ENCODE data around the gene GNAZ. TPM values are rescaled to one million over a fixed set of nuclear protein-coding genes. Genes with fewer than 3 reads are reported as not detected.

The GNAZ gene
- total RNA-seq, 1 experiment from 2014 or later: 0.82 TPM

DNA sequence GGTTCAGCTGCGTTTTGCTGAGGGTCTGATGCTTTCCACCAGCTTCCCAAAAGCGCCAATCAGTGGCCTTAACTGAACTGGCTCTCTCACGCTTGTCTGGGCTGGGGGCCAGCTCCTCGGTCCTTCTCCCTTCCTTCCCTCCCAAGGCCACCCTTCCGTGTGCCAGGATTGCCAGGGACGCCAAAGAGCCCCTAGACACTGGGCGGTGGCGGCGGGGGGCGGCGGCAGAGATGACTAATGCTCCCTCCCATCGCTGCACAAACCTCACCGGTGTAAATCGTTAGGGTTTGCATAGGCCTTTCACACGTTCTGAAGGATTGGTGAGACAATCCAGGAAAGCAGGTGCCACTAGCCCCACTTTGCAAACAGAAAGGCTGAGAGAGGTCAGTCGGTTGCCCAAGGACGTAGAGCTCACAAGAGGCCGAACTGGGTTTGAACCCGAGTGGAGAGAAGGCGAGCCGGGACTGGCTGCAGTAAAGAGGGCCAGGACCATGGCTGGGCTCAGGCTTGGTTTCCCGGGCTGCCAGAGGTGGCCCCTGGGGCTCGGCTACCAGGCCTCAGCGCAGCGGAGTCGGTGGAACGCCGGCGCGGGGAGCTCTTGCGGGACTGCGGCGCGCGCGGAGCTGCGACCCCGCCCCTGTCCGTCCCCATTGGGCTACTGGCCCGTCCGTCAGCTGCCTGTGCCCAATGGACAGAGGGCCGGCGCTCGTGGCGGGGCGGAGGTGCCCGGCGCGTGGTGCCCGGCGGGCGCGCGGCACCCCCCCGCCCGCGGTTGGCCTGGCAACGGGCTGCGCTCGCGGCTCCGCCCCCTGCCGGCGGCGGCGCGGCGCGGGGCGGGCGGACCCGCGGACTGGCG lies 589 bp upstream of the GNAZ start:
- POLR2A ChIA-PET: no interaction called here
- CTCF ChIA-PET: interaction anchor here (0.6 kb wide), 2 partner anchors 119 to 1250 kb away, joined by 3 read pairs; no protein-coding TSS in a partner anchor
- BruUV-seq (replicated peaks): no TSS peak
- Mint-ChIP-seq H3K27ac (ENCODE audit: low read depth, unreplicated experiment) (no peak overlapping the region), H3K27me3 (ENCODE audit: insufficient read depth, unreplicated experiment) (no peaks in the 10 kb centered on the region), H3K9me3 (ENCODE audit: unreplicated experiment) (no peaks in the 10 kb centered on the region), H3K4me1 (ENCODE audit: insufficient read depth, unreplicated experiment) (no peaks in the 10 kb centered on the region), H3K4me3 (ENCODE audit: unreplicated experiment) (peak overlapping the region; percentile 70), H3K36me3 (ENCODE audit: insufficient read depth, unreplicated experiment) (no peaks in the 10 kb centered on the region)
- DNase-seq (ENCODE audit: unreplicated experiment): peak; percentile 79
- TF ChIP-seq, protein P1, sequence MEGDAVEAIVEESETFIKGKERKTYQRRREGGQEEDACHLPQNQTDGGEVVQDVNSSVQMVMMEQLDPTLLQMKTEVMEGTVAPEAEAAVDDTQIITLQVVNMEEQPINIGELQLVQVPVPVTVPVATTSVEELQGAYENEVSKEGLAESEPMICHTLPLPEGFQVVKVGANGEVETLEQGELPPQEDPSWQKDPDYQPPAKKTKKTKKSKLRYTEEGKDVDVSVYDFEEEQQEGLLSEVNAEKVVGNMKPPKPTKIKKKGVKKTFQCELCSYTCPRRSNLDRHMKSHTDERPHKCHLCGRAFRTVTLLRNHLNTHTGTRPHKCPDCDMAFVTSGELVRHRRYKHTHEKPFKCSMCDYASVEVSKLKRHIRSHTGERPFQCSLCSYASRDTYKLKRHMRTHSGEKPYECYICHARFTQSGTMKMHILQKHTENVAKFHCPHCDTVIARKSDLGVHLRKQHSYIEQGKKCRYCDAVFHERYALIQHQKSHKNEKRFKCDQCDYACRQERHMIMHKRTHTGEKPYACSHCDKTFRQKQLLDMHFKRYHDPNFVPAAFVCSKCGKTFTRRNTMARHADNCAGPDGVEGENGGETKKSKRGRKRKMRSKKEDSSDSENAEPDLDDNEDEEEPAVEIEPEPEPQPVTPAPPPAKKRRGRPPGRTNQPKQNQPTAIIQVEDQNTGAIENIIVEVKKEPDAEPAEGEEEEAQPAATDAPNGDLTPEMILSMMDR (IDR thresholded peaks at IDR 0.05; ENCODE audit: unreplicated experiment): no peak
- intact Hi-C loops (cut with micrococcal nuclease): no loop called here

DNA sequence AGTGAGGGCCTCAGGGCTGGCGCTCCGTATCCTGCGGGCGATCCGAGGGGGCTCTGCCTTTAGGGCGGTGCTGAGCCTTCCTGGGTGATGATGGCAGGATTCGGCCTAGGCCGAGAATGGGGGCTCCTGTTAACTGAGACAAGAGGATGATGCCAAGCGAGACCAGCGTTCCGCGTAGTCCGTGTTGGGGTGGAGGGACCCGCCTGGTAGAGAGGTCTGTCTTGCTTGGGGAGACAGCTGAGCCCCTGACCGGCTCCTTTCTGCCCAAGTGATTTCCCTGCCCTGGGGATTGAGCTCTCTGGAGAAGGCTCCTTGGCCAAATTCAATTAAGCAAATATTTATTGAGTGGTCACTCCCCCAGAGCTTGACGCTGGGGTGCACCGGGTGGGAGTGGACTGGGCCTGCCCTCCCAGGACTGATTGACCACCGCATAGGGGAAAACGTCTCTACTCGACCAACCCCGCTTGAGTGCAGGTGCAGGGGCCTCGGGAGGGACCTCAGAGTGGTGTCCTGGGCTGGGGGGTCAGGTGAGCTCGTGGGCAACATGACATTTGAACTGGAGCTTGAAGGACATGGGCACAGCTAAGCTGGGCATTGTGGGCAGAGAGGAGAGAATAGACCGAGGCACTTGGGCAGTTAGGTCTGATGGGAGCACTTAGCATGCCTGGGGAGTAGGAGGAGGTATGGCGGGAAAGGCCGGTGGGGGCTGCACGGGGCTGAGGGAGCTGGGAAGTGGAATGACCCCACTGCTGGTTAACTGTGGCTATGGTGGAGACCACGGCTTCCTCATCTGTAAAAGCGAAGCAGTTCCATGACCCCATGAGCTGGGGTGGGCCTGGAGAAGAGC lies 1.1 kb downstream of the GNAZ start:
- H3K36me3 Mint-ChIP-seq (ENCODE audit: insufficient read depth, unreplicated experiment): no peaks in the 10 kb centered on the region
- BruUV-seq (replicated peaks): no TSS peak
- DNase-seq (ENCODE audit: unreplicated experiment): no peak
- TF ChIP-seq, protein P1 (IDR thresholded peaks at IDR 0.05; ENCODE audit: unreplicated experiment): no peak
- H3K27ac Mint-ChIP-seq (ENCODE audit: low read depth, unreplicated experiment): no peak overlapping the region
- intact Hi-C loops (cut with micrococcal nuclease): no loop called here
- no peak overlapping the region for H3K4me3 Mint-ChIP-seq (ENCODE audit: unreplicated experiment)
- CTCF ChIA-PET: interaction anchor here (0.5 to 0.6 kb wide), 2 partner anchors 115 to 484 kb away, joined by 3 read pairs; no protein-coding TSS in a partner anchor
- no peaks in the 10 kb centered on the region for H3K4me1 Mint-ChIP-seq (ENCODE audit: insufficient read depth, unreplicated experiment)
- no peaks in the 10 kb centered on the region for H3K9me3 Mint-ChIP-seq (ENCODE audit: unreplicated experiment)
- no peaks in the 10 kb centered on the region for H3K27me3 Mint-ChIP-seq (ENCODE audit: insufficient read depth, unreplicated experiment)
- POLR2A ChIA-PET: no interaction called here

DNA sequence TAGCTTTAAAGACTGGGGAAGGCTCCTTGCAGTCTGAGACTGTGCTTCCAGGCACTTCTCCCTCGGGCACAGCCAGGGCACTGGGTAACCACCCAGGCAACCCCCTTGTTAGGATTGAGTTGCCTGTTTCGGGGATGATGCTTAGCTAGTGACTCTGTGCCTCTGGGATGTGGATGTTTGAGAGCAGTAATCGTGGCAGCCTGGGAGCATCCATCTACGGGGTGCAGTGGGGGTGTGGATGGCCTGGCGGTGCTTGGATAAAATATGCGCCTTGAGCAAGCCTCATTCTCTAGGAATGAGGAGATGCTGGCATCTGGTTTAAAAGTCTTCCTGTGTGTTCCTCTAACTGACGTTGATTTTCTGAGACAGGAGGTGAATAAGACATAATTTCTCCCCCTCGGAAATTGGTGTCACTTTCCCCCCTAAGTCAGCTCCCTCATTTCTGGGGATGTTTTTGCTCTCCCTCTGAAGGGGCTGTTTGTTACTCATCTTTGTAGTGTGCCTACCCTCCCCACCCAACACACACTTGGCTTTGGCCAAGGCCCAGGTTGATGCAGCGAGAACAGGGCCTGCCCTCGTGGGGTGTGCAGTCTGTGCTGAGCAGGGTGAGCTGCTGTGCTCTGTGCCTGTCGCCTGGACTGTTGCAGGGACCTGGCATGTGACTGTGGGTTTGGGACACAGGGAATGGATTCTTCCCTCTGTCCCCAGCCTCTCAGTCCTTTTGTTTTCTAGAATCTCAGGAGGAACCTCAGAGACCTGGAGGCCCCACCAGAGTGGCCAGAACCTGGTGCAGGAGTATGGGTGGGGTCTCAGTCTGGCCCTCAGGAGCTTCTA lies 2.0 kb downstream of the GNAZ start:
- no peaks in the 10 kb centered on the region for H3K9me3 Mint-ChIP-seq (ENCODE audit: unreplicated experiment)
- H3K4me3 Mint-ChIP-seq (ENCODE audit: unreplicated experiment): no peak overlapping the region
- BruUV-seq (replicated peaks): no TSS peak
- intact Hi-C loops (cut with micrococcal nuclease): no loop called here
- H3K36me3 Mint-ChIP-seq (ENCODE audit: insufficient read depth, unreplicated experiment): no peaks in the 10 kb centered on the region
- H3K4me1 Mint-ChIP-seq (ENCODE audit: insufficient read depth, unreplicated experiment): no peaks in the 10 kb centered on the region
- TF ChIP-seq, protein P1 (IDR thresholded peaks at IDR 0.05; ENCODE audit: unreplicated experiment): no peak
- H3K27me3 Mint-ChIP-seq (ENCODE audit: insufficient read depth, unreplicated experiment): no peaks in the 10 kb centered on the region
- POLR2A ChIA-PET: no interaction called here
- H3K27ac Mint-ChIP-seq (ENCODE audit: low read depth, unreplicated experiment): no peak overlapping the region
- no peak for DNase-seq (ENCODE audit: unreplicated experiment)
- CTCF ChIA-PET: interaction anchor here (0.5 kb wide), 1 partner anchor 115 kb away, joined by 3 read pairs; no protein-coding TSS in a partner anchor
